Ascending aorta (tissue), 2 donors: ENCODE data around the gene MYH9. TPM values are rescaled to one million over a fixed set of nuclear protein-coding genes. Genes with fewer than 3 reads are reported as not detected.

Source experiments
- DNase-seq, 2 donors: peaks; one replicate each; pipeline ENCODE4 v3.0.0-alpha.2; 2019; ENCODE audit warnings: low spot score in 2 of 2
- H3K27ac ChIP-seq, 2 donors: fragments of 200-600 bp; sonication (generic); one replicate each; pipeline ENCODE4 v1.5.1; 2016 to 2017; ENCODE audit warnings: mild to moderate bottlenecking in 1 of 2
- H3K27me3 ChIP-seq: fragments of 200-600 bp; sonication (generic); one replicate; pipeline ENCODE4 v1.5.1; 2017
- H3K36me3 ChIP-seq, 2 donors: fragments of 200-600 bp; sonication (generic); one replicate each; pipeline ENCODE4 v1.5.1; 2016
- H3K4me1 ChIP-seq, 2 donors: fragments of 200-600 bp; sonication (generic); one replicate each; pipeline ENCODE4 v1.5.1; 2016 to 2017; ENCODE audit warnings: mild to moderate bottlenecking in 1 of 2
- H3K4me3 ChIP-seq, 2 donors: fragments of 200-600 bp; sonication (generic); one replicate each; pipeline ENCODE4 v1.5.1; 2016 to 2017; ENCODE audit warnings: mild to moderate bottlenecking in 1 of 2
- H3K9me3 ChIP-seq, 2 donors: fragments of 200-600 bp; sonication (generic); one replicate each; pipeline ENCODE4 v1.5.1; 2016
- intact Hi-C: fragments of 100-400 bp; cut with DNase I; formaldehyde crosslinking; loops from one replicate; pipeline ENCODE4 v1.15.1; 2023
- total RNA-seq: library from RNA; depleted of rRNA; stranded (reverse); fragments of >200 nt; gene quantifications from one replicate; pipeline ENCODE4 v1.1.0, GENCODE V29; 2016
- TF ChIP-seq, protein P1 (sequence below), 3 experiments: fragments of 200-600 bp in 2 of 3; fragments of 450-650 bp in 1 of 3; sonication (generic) in 2 of 3; IDR thresholded peaks; one replicate each; pipeline ENCODE4 v1.5.1; 2016 to 2019; ENCODE audit warnings: antibody characterized with exemption in 3 of 3, mild to moderate bottlenecking in 1 of 3, moderate library complexity in 1 of 3

Gene MYH9
- total RNA-seq, 1 donor from 2014 or later: 1,114 TPM

DNA sequence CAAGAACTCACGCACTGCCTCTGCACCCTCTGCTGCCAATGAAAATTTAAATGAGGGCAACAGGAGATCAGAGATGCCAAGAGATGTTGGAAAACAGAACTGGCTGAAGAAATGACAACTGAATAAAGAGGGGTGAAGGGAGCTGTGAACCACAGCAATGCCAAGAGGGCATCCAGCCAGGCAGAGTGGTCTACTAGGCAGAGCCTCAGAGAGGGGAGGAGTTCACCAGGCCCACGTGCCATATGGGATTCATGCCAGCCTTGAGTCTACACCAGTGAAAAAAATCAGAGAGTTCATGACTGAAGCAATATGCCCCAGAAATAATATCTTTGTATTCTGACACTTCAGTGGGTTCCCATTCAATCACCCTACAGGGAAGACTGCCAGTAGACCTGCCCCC, 152.8 kb downstream of the MYH9 start:
- no peak for DNase-seq
- H3K9me3 ChIP-seq: no peaks in the 10 kb centered on the region
- no peak overlapping the region for H3K27ac ChIP-seq
- no peak overlapping the region for H3K4me3 ChIP-seq
- TF ChIP-seq, protein P1, sequence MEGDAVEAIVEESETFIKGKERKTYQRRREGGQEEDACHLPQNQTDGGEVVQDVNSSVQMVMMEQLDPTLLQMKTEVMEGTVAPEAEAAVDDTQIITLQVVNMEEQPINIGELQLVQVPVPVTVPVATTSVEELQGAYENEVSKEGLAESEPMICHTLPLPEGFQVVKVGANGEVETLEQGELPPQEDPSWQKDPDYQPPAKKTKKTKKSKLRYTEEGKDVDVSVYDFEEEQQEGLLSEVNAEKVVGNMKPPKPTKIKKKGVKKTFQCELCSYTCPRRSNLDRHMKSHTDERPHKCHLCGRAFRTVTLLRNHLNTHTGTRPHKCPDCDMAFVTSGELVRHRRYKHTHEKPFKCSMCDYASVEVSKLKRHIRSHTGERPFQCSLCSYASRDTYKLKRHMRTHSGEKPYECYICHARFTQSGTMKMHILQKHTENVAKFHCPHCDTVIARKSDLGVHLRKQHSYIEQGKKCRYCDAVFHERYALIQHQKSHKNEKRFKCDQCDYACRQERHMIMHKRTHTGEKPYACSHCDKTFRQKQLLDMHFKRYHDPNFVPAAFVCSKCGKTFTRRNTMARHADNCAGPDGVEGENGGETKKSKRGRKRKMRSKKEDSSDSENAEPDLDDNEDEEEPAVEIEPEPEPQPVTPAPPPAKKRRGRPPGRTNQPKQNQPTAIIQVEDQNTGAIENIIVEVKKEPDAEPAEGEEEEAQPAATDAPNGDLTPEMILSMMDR (IDR thresholded peaks at IDR 0.05): no peak
- peaks cover 32 to 34% of the 10 kb centered on the region in 2 donors for H3K36me3 ChIP-seq
- intact Hi-C loops: loop anchor here (5.0 kb wide), 1 partner anchor 38 kb away; no protein-coding TSS in a partner anchor
- H3K27me3 ChIP-seq: no peaks in the 10 kb centered on the region
- peaks cover 6 to 26% of the 10 kb centered on the region in 2 donors for H3K4me1 ChIP-seq

DNA sequence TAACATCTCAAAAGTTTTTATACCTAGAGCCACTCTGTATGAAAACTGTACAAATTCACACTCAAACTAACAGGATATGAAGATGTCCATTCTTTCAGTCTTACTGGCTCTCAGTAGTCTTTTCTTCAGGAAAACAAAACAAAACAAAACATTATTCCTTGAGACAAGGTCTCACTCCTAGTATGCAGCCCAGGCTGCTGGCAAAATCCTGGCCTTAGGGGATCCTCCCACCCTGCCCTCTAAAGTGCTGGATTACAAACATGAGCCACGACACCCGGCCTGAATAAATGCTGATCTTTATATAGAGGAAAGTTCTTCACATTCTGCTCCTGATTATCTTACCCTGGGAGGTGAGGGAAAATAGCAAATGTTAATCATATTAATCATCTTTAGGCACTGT, 153.6 kb downstream of the MYH9 start:
- TF ChIP-seq, protein P1 (IDR thresholded peaks at IDR 0.05): no peak
- no peaks in the 10 kb centered on the region for H3K27me3 ChIP-seq
- peaks cover 37 to 41% of the 10 kb centered on the region in 2 donors for H3K36me3 ChIP-seq
- H3K27ac ChIP-seq: no peak overlapping the region
- no peak for DNase-seq
- peaks cover 6 to 26% of the 10 kb centered on the region in 2 donors for H3K4me1 ChIP-seq
- intact Hi-C loops: no loop called here
- no peak overlapping the region for H3K4me3 ChIP-seq
- H3K9me3 ChIP-seq: no peaks in the 10 kb centered on the region

DNA sequence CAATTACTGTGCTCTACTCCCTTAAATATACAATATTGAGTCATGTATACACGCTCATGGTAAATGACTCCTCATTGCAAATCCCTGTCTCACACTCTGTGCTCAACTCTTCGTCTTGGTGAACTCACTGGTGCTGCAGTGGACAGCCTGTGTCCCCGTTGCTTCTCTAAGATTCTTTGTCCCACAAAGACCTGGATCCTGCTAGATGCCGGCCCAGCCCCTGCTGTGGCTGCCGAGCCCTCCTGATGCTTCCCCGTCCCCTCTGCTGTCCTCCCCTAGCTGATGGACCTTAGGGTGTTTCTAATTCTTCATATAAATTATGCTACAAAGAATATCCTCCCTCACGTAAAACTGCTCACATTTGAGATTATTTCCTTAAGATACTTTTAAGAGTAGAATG, 154.0 kb downstream of the MYH9 start:
- TF ChIP-seq, protein P1 (IDR thresholded peaks at IDR 0.05): no peak
- Histone ChIP-seq H3K9me3 (no peaks in the 10 kb centered on the region), H3K36me3 (peaks cover 41 to 43% of the 10 kb centered on the region in 2 donors), H3K27me3 (no peaks in the 10 kb centered on the region), H3K4me3 (no peak overlapping the region), H3K27ac (no peak overlapping the region), H3K4me1 (peaks cover 6 to 26% of the 10 kb centered on the region in 2 donors)
- intact Hi-C loops: no loop called here
- DNase-seq: no peak

DNA sequence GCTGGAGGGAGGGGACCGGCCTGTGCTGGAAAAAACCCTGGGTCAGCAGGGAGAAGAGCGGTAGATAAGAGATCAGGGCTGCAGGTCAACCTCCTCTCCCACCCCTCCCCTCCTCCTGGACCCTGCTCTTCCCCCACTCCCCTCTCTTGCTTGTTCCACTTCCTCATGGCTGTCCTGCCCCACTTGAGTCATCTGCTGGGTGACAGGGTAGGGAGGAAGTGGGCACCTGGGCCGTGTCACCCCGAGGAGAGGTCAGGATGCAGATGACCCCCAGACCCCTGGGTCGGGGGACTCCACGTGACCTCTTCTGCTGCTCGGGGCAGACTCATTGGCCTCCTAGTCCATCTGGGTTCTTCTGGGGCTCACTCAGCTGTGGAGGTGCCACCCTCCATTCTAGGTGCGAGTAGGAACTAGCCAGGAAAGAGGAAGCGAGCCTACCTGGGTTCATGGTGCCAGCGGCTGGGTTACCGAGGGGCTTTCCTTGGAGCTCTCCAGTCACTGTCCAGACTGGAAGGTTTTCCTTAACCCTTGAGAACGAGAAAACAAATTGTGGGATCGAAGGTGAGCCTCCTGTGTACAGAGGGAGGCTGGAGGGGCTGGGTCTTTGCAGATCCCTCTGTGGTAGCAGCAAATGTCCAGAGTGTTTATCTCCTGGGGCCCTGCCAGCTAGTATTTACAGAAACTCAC, 154.9 kb downstream of the MYH9 start:
- Histone ChIP-seq H3K27ac (no peak overlapping the region), H3K27me3 (no peaks in the 10 kb centered on the region), H3K9me3 (no peaks in the 10 kb centered on the region), H3K4me3 (no peak overlapping the region), H3K4me1 (peaks cover 5 to 22% of the 10 kb centered on the region in 2 donors), H3K36me3 (peaks cover 49% of the 10 kb centered on the region in 2 donors)
- TF ChIP-seq, protein P1 (IDR thresholded peaks at IDR 0.05): no peak
- DNase-seq: no peak
- intact Hi-C loops: no loop called here

Other genes with a start within 250 kb of the MYH9 start
- gene APOL3, start 227.2 kb downstream of the MYH9 start, total RNA-seq: 47.3 TPM
- not detected for gene APOL4, start 186.2 kb downstream of the MYH9 start, total RNA-seq
- gene APOL2, start 148.4 kb downstream of the MYH9 start, total RNA-seq: 34.3 TPM
- gene APOL1, start 134.8 kb downstream of the MYH9 start, total RNA-seq: 30.1 TPM
- 16.2 TPM for gene TXN2, start 93.7 kb upstream of the MYH9 start, total RNA-seq
- 25.9 TPM for gene FOXRED2, start 119.1 kb upstream of the MYH9 start, total RNA-seq
- 212 TPM for gene EIF3D, start 141.2 kb upstream of the MYH9 start, total RNA-seq